T-cell (primary cell): Measurements from ENCODE around the gene DPEP2. TPM values are rescaled to one million over a fixed set of nuclear protein-coding genes. Genes with fewer than 3 reads are reported as not detected.

Experiments
- ATAC-seq, 4 experiments: fragments of 200-7000 bp in 3 of 4; fragments of 150-1000 bp in 1 of 4; cut with Tn5 transposase; replicated peaks in 1 of 4; 1 replicate in 3 of 4; 2 replicates in 1 of 4; pipeline ENCODE4 v1.10.0; 2021; ENCODE audit warnings: moderate library complexity in 3 of 4, mild to moderate bottlenecking in 2 of 4, moderate number of reproducible peaks in 1 of 4
- CTCF ChIA-PET, 2 donors: fragments of 300-600 bp; sonication (Branson Sonifier 250); formaldehyde crosslinking; loops; one replicate each; lab custom pipeline; 2022; ENCODE audit warnings: antibody characterized with exemption in 2 of 2; lab: Charles Lee
- POLR2A ChIA-PET, 2 donors: fragments of 300-600 bp; sonication (Branson Sonifier 250); formaldehyde crosslinking; loops; one replicate each; lab custom pipeline; 2022; ENCODE audit warnings: antibody characterized with exemption in 2 of 2; lab: Charles Lee
- DNase-seq, 35 experiments: peaks; one replicate each; pipeline versions ENCODE4 v3.0.0 to v3.0.0-alpha.2; 2013 to 2023
- H3K27ac ChIP-seq: one replicate; pipeline ENCODE4 v1.5.1; 2013; ENCODE audit warnings: low read length
- H3K27me3 ChIP-seq, 2 experiments: replicated peaks in 1 of 2; 1 replicate in 1 of 2; 2 replicates in 1 of 2; pipeline versions ENCODE4 v1.6.1 to v1.7.0; 2013; ENCODE audit warnings: low read length in 1 of 2, mixed read lengths in 1 of 2; ENCODE audit not compliant: control insufficient read depth in 2 of 2, insufficient read depth in 2 of 2; ENCODE audit errors: extremely low read depth in 1 of 2
- H3K36me3 ChIP-seq, 2 donors: 1 replicate in 1 of 2; 2 replicates in 1 of 2; pipeline versions ENCODE4 v1.6.1 to v1.7.0; 2013; ENCODE audit warnings: low read length in 1 of 2; ENCODE audit not compliant: control insufficient read depth in 2 of 2, insufficient read depth in 1 of 2; ENCODE audit errors: extremely low read depth in 1 of 2
- H3K4me1 ChIP-seq, 2 experiments: 1 replicate in 1 of 2; 2 replicates in 1 of 2; pipeline versions ENCODE4 v1.6.1 to v1.7.0; 2013; ENCODE audit warnings: low read length in 2 of 2, mixed read lengths in 1 of 2; ENCODE audit not compliant: insufficient read depth in 2 of 2, control insufficient read depth in 1 of 2; ENCODE audit errors: extremely low read depth in 1 of 2
- H3K4me3 ChIP-seq, 2 donors: 1 replicate in 1 of 2; 2 replicates in 1 of 2; pipeline versions ENCODE4 v1.5.1 to v1.7.0; 2013; ENCODE audit warnings: mild to moderate bottlenecking in 2 of 2, low read length in 1 of 2, moderate library complexity in 1 of 2; ENCODE audit not compliant: control insufficient read depth in 1 of 2; ENCODE audit errors: extremely low read depth in 1 of 2
- H3K9me3 ChIP-seq: 2 replicates; pipeline ENCODE4 v1.7.0; 2013
- H3K27ac Mint-ChIP-seq, 2 donors: one replicate each; pipeline ENCODE4 v1.8.0; 2020 to 2021; ENCODE audit warnings: mild to moderate bottlenecking in 2 of 2, mixed read lengths in 2 of 2
- H3K27me3 Mint-ChIP-seq, 2 donors: one replicate each; pipeline ENCODE4 v1.8.0; 2021 to 2022; ENCODE audit warnings: mixed read lengths in 2 of 2
- H3K36me3 Mint-ChIP-seq: one replicate; pipeline ENCODE4 v1.8.0; 2021; ENCODE audit warnings: mixed read lengths
- H3K4me1 Mint-ChIP-seq, 3 donors: one replicate each; pipeline ENCODE4 v1.8.0; 2020 to 2022; ENCODE audit warnings: mixed read lengths in 3 of 3, mild to moderate bottlenecking in 1 of 3
- H3K4me3 Mint-ChIP-seq, 3 donors: one replicate each; pipeline ENCODE4 v1.8.0; 2020 to 2022; ENCODE audit warnings: mild to moderate bottlenecking in 3 of 3, mixed read lengths in 3 of 3, moderate library complexity in 3 of 3
- H3K9me3 Mint-ChIP-seq, 3 donors: one replicate each; pipeline ENCODE4 v1.8.0; 2020 to 2022; ENCODE audit warnings: mixed read lengths in 3 of 3
- WGBS: methylation state at CpG from one replicate; pipeline ENCODE4 v1.1.5; 2013; ENCODE audit warnings: missing lambda C conversion rate; ENCODE audit not compliant: insufficient coverage; 5-methylcytosine and 5-hydroxymethylcytosine counted together
- total RNA-seq, 35 experiments: library from RNA in 6 of 35; stranded (reverse) in 6 of 35; fragments of 120-200 nt in 1 of 35; gene quantifications; one replicate each; pipeline versions ENCODE4 v1.2.1 to v1.2.4 and lab custom pipeline; 2013 to 2026

Gene DPEP2
- total RNA-seq, 5 donors from 2014 or later (not counting 1 experiment from before 2014, with no cell fraction given): 51.5 to 122 (median 100) TPM

- Mint-ChIP-seq H3K4me3 (no peak overlapping the region), H3K27me3 (no peaks in the 10 kb centered on the region), H3K27ac (peak overlapping the region; percentile 80 to 82), H3K4me1 (peaks cover 23 to 42% (median 29%) of the 10 kb centered on the region in 3 donors), H3K36me3 (peaks cover 7% of the 10 kb centered on the region), H3K9me3 (no peaks in the 10 kb centered on the region)
- ChIA-PET POLR2A (interaction anchor here (0.5 to 0.6 kb wide), 3 partner anchors 11 to 105 kb away, joined by 3 to 14 read pairs (median 4); no protein-coding TSS in a partner anchor), CTCF (interaction anchor here in 1 of 2 donors (0.6 kb wide), 1 partner anchor 46 kb away, joined by 5 read pairs; no protein-coding TSS in a partner anchor)
- Histone ChIP-seq H3K27ac (no peak overlapping the region), H3K9me3 (no peaks in the 10 kb centered on the region), H3K4me1 (peaks cover 8 to 32% of the 10 kb centered on the region in 2 experiments), H3K27me3 (no peaks in the 10 kb centered on the region), H3K4me3 (no peak overlapping the region), H3K36me3 (peaks cover 6 to 9% of the 10 kb centered on the region in 2 donors)
- DNase-seq (no peak), ATAC-seq (no peak)
- WGBS: 92% methylated on average over 8 of the region's 11 CpGs
Measured at GRCh38 chr16:67987460-67988160, 11.7 kb downstream of the DPEP2 start.

GRCh38 chr16:67986949-67987348, 12.3 kb downstream of the DPEP2 start:
- Histone ChIP-seq H3K27me3 (no peaks in the 10 kb centered on the region), H3K27ac (no peak overlapping the region), H3K4me1 (peaks cover 8 to 27% of the 10 kb centered on the region in 2 experiments), H3K36me3 (peaks cover 6 to 8% of the 10 kb centered on the region in 2 donors), H3K4me3 (no peak overlapping the region), H3K9me3 (no peaks in the 10 kb centered on the region)
- Mint-ChIP-seq H3K9me3 (no peaks in the 10 kb centered on the region), H3K36me3 (peaks cover 7% of the 10 kb centered on the region), H3K27me3 (no peaks in the 10 kb centered on the region), H3K27ac (no peak overlapping the region), H3K4me1 (peaks cover 25 to 38% (median 26%) of the 10 kb centered on the region in 3 donors), H3K4me3 (no peak overlapping the region)
- DNase-seq (no peak), ATAC-seq (no peak)
- WGBS: 90% methylated on average over 3 of the region's 5 CpGs
- ChIA-PET CTCF (interaction anchor here in 1 of 2 donors (0.6 to 0.8 kb wide), 2 partner anchors 54 to 57 kb away, joined by 4 to 6 read pairs; no protein-coding TSS in a partner anchor), POLR2A (interaction anchor here in 1 of 2 donors (0.5 to 0.6 kb wide), 2 partner anchors 12 to 106 kb away, joined by 3 to 4 read pairs; no protein-coding TSS in a partner anchor)

- DNase-seq: no peak
- H3K4me3 Mint-ChIP-seq: no peak overlapping the region
- peaks cover 0 to 11% of the 10 kb centered on the region in 2 experiments for H3K27me3 ChIP-seq
- H3K27ac Mint-ChIP-seq: no peak overlapping the region
- peaks cover 8 to 27% of the 10 kb centered on the region in 2 experiments for H3K4me1 ChIP-seq
- peaks cover 0 to 1% of the 10 kb centered on the region in 2 donors for H3K27me3 Mint-ChIP-seq
- H3K4me3 ChIP-seq: no peak overlapping the region
- no peaks in the 10 kb centered on the region for H3K36me3 Mint-ChIP-seq
- no peak for ATAC-seq
- no peaks in the 10 kb centered on the region for H3K9me3 ChIP-seq
- no peak overlapping the region for H3K27ac ChIP-seq
- peaks cover 23 to 26% (median 25%) of the 10 kb centered on the region in 3 donors for H3K4me1 Mint-ChIP-seq
- ChIA-PET POLR2A (no interaction called here), CTCF (interaction anchor here in 1 of 2 donors (0.6 kb wide), 1 partner anchor 153 kb away, joined by 8 read pairs; no protein-coding TSS in a partner anchor)
- no peaks in the 10 kb centered on the region for H3K36me3 ChIP-seq
- no peaks in the 10 kb centered on the region for H3K9me3 Mint-ChIP-seq
- 95% methylated on average over 34 of the region's 49 CpGs for WGBS
Measured at GRCh38 chr16:67982011-67982696, 17.1 kb downstream of the DPEP2 start.

- Histone ChIP-seq H3K27ac (no peak within 1 kb of the TSS), H3K9me3 (no peaks in the 10 kb centered on the region), H3K4me3 (no peak within 1 kb of the TSS), H3K4me1 (peaks cover 8 to 23% of the 10 kb centered on the region in 2 experiments), H3K36me3 (no peaks in the 10 kb centered on the region), H3K27me3 (peaks cover 0 to 17% of the 10 kb centered on the region in 2 experiments)
- peak in 3 of 35 experiments; percentile 23 to 43 (median 38) for DNase-seq
- Mint-ChIP-seq H3K27ac (no peak within 1 kb of the TSS), H3K4me1 (peaks cover 23 to 26% (median 25%) of the 10 kb centered on the region in 3 donors), H3K36me3 (no peaks in the 10 kb centered on the region), H3K9me3 (no peaks in the 10 kb centered on the region), H3K27me3 (peaks cover 0 to 1% of the 10 kb centered on the region in 2 donors), H3K4me3 (no peak within 1 kb of the TSS)
- CTCF ChIA-PET: no interaction called here
- POLR2A ChIA-PET: no interaction called here
- ATAC-seq: peak in 1 of 4 experiments; percentile 17
- WGBS: 79% methylated on average over 41 of the region's 62 CpGs
Measured at GRCh38 chr16:67979955-67980678, 19.2 kb downstream of the DPEP2 start, which contains the start of gene DPEP3. DPEP3 (minus strand) TSS chr16:67980499; CDS start chr16:67980380, 119 bp downstream.

GRCh38 chr16:67977469-67978227, 21.6 kb downstream of the DPEP2 start:
- WGBS: 78% methylated on average over 6 of the region's 9 CpGs
- no peak overlapping the region for H3K4me3 ChIP-seq
- no peaks in the 10 kb centered on the region for H3K9me3 ChIP-seq
- POLR2A ChIA-PET: no interaction called here
- CTCF ChIA-PET: interaction anchor here (0.5 to 0.6 kb wide), 2 partner anchors 28 to 162 kb away, joined by 3 to 7 read pairs; no protein-coding TSS in a partner anchor
- no peak for DNase-seq
- peaks cover 0 to 1% of the 10 kb centered on the region in 2 donors for H3K27me3 Mint-ChIP-seq
- H3K27me3 ChIP-seq: peaks cover 0 to 17% of the 10 kb centered on the region in 2 experiments
- H3K9me3 Mint-ChIP-seq: no peaks in the 10 kb centered on the region
- H3K36me3 ChIP-seq: no peaks in the 10 kb centered on the region
- no peaks in the 10 kb centered on the region for H3K36me3 Mint-ChIP-seq
- peaks cover under 1 to 3% (median 1%) of the 10 kb centered on the region in 3 donors for H3K4me1 Mint-ChIP-seq
- H3K4me1 ChIP-seq: no peaks in the 10 kb centered on the region
- no peak overlapping the region for H3K4me3 Mint-ChIP-seq
- no peak for ATAC-seq
- H3K27ac Mint-ChIP-seq: no peak overlapping the region
- no peak overlapping the region for H3K27ac ChIP-seq
